Mononuclear cell (primary cell): ENCODE results near the gene MTIF3. TPM values are rescaled to one million over a fixed set of nuclear protein-coding genes. Genes with fewer than 3 reads are reported as not detected.

Experiments used
- H3K27me3 ChIP-seq: 2 replicates; pipeline ENCODE4 v1.6.0; 2011; ENCODE audit warnings: low read length, control low read depth; ENCODE audit not compliant: insufficient read depth
- H3K4me1 ChIP-seq: 2 replicates; pipeline ENCODE4 v1.5.1; 2011; ENCODE audit warnings: mild to moderate bottlenecking, low read length, control low read depth; ENCODE audit not compliant: insufficient read depth
- H3K4me3 ChIP-seq: 2 replicates; pipeline ENCODE4 v1.5.1; 2011; ENCODE audit warnings: mild to moderate bottlenecking, low read length, moderate library complexity
- H3K9me3 ChIP-seq: 2 replicates; pipeline ENCODE4 v1.5.1; 2011; ENCODE audit warnings: low read depth, mild to moderate bottlenecking, control low read depth, low read length
- total RNA-seq: library from RNA; depleted of rRNA; stranded (reverse); fragments of >200 nt; gene quantifications from one replicate; pipeline ENCODE4 v1.2.3, GENCODE V29; 2012

MTIF3 gene
- 29.7 TPM for total RNA-seq

GRCh38 chr13:27449936-27450828, at the start of gene MTIF3:
TSS of gene MTIF3 (minus strand) at chr13:27450564. CDS start at chr13:27440448, 10,116 bp downstream.
- peak within 1 kb of the TSS; percentile 85 for H3K4me3 ChIP-seq
- H3K4me1 ChIP-seq, result peaks cover 56% of the 10 kb centered on the region
- no peaks in the 10 kb centered on the region for H3K9me3 ChIP-seq
- H3K27me3 ChIP-seq, result no peaks in the 10 kb centered on the region

- no peak overlapping the region for H3K4me3 ChIP-seq
- no peaks in the 10 kb centered on the region for H3K27me3 ChIP-seq
- no peaks in the 10 kb centered on the region for H3K4me1 ChIP-seq
- no peaks in the 10 kb centered on the region for H3K9me3 ChIP-seq
These were observed 47.3 kb upstream of the MTIF3 start for GRCh38 chr13:27497563-27498230.

GRCh38 chr13:27496536-27497273, 46.3 kb upstream of the MTIF3 start:
- no peaks in the 10 kb centered on the region for H3K27me3 ChIP-seq
- H3K9me3 ChIP-seq, result no peaks in the 10 kb centered on the region
- H3K4me3 ChIP-seq, result no peak overlapping the region
- no peaks in the 10 kb centered on the region for H3K4me1 ChIP-seq

DNA sequence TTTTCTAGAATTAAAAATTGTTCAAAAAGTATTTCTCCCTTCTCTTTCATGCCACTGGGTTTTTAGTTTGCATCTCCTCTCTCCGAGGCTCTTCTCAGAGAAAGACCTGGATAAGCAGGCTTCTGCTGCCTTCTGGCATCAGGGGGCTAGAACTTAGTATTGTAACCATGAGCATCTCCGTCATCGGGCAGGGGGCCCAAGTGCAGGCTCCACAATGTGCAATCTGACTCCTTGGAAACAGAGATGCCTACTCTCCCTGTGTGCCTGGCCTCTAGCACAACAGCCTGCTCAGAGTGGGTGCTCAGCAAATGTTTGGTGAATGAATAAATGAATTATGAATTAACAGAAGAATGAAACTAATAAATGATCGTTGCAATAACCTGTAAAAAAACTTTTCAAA, 45.6 kb upstream of the MTIF3 start:
- no peaks in the 10 kb centered on the region for H3K4me1 ChIP-seq
- H3K9me3 ChIP-seq, result no peaks in the 10 kb centered on the region

GRCh38 chr13:27495551-27495950, 45.2 kb upstream of the MTIF3 start:
- H3K4me3 ChIP-seq, result no peak overlapping the region
- no peaks in the 10 kb centered on the region for H3K4me1 ChIP-seq
- H3K9me3 ChIP-seq, result no peaks in the 10 kb centered on the region
- no peaks in the 10 kb centered on the region for H3K27me3 ChIP-seq

More for the DNA sequence above, 45.6 kb upstream of the MTIF3 start:
- Histone ChIP-seq H3K4me3 (no peak overlapping the region), H3K27me3 (no peaks in the 10 kb centered on the region)

GRCh38 chr13:27493981-27494380, 43.6 kb upstream of the MTIF3 start:
- no peaks in the 10 kb centered on the region for H3K4me1 ChIP-seq
- no peaks in the 10 kb centered on the region for H3K27me3 ChIP-seq
- no peaks in the 10 kb centered on the region for H3K9me3 ChIP-seq
- no peak overlapping the region for H3K4me3 ChIP-seq

DNA sequence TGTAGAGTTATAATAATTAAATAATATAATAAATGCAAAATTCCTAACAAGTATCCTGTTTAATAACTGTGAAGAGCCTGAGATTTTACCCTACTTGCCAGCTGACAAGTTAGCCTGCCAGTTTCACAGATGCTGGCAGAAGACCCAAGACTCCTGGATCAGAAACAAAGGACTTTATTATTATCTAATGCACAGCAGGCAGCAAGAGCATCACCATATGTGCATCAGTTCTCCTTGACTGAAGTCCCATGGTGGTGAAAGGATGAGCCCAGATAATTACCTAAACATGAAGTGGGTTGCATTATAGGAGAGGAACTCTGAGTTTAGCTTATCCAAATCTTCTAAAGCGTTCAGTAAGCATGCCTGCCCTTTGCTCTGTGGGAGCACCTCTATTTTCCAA, 39.1 kb upstream of the MTIF3 start:
- no peaks in the 10 kb centered on the region for H3K4me1 ChIP-seq
- H3K27me3 ChIP-seq, result no peaks in the 10 kb centered on the region
- no peak overlapping the region for H3K4me3 ChIP-seq
- H3K9me3 ChIP-seq, result no peaks in the 10 kb centered on the region

- no peaks in the 10 kb centered on the region for H3K9me3 ChIP-seq
- H3K27me3 ChIP-seq, result no peaks in the 10 kb centered on the region
- no peak overlapping the region for H3K4me3 ChIP-seq
- peaks cover 7% of the 10 kb centered on the region for H3K4me1 ChIP-seq
These were observed 37.4 kb upstream of the MTIF3 start for GRCh38 chr13:27487776-27488175.

DNA sequence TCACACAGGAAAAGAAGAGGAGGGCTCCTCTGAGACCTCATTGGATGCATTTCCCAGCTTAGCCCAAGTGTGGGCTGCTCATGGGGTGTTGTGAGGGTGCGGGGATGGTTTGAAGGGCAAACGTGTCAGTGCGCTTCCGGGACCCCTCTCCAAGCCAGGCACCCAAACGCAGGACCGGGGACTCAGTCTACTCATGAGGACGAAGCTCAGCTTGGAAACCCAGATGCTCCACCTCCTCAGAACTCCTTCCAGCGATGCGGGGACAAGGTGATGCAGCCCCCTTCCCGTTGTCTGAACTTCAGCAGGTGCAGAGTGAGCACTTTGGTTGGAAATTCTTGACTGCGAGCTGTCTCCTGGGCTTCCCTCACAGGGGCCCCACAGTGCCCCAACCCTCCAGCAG, 33.1 kb upstream of the MTIF3 start:
- Histone ChIP-seq H3K27me3 (no peaks in the 10 kb centered on the region), H3K4me3 (no peak overlapping the region), H3K9me3 (no peaks in the 10 kb centered on the region), H3K4me1 (peaks cover 21% of the 10 kb centered on the region)

DNA sequence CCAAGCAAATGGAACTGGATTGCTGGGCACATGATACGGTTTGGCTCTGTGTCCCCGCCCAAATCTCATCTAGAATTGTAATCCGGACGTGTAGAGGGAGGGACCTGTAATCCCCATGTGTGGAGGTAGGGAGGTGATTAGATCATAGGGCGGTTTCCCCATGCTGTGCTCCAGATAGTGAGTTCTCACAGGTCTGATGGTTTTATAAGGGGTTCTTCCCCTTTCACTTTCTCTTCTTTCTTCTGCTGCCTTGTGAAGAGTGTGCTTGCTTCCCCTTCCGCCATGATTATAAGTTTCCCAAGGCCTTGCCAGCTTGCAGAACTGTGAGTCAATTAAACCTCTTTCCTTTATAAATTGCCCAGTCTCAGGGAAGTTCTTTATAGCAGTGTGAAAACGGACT, 32.6 kb upstream of the MTIF3 start:
- Histone ChIP-seq H3K27me3 (no peaks in the 10 kb centered on the region), H3K4me3 (peak overlapping the region; percentile 1), H3K9me3 (no peaks in the 10 kb centered on the region), H3K4me1 (peaks cover 24% of the 10 kb centered on the region)

- peaks cover 36% of the 10 kb centered on the region for H3K4me1 ChIP-seq
- H3K4me3 ChIP-seq, result no peak overlapping the region
- no peaks in the 10 kb centered on the region for H3K9me3 ChIP-seq
- no peaks in the 10 kb centered on the region for H3K27me3 ChIP-seq
These were observed 31.4 kb upstream of the MTIF3 start for GRCh38 chr13:27481766-27482165.

GRCh38 chr13:27476943-27477703, 26.8 kb upstream of the MTIF3 start:
- H3K4me1 ChIP-seq, result peaks cover 29% of the 10 kb centered on the region
- H3K9me3 ChIP-seq, result no peaks in the 10 kb centered on the region
- H3K4me3 ChIP-seq, result no peak overlapping the region
- H3K27me3 ChIP-seq, result no peaks in the 10 kb centered on the region

DNA sequence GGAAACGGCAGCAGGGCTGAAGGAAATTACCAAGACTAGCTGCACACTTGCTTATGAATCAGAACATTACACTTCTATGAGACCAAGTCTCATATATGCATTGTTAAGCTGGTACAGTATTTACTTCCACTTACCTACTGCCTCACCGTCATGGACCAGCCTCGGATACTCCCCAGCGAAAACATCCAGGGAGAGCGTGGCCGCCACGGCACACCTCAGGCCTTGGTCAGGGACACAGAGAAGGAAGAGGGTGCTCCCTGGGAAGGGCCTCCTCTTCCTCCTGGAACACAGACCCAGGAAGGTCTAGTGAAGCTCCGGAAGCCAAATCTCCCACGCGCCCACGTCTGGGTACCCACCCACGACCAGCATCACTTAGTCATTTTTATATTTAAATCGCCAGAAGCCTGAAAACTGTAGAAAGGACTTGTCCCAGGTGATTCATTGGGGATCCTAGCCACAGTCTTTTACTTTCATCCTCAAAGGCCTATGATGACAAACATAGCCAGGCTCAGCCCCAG, 24.4 kb upstream of the MTIF3 start:
- Histone ChIP-seq H3K9me3 (no peaks in the 10 kb centered on the region), H3K27me3 (no peaks in the 10 kb centered on the region), H3K4me3 (no peak overlapping the region), H3K4me1 (peaks cover 18% of the 10 kb centered on the region)

- peaks cover 12% of the 10 kb centered on the region for H3K4me1 ChIP-seq
- no peaks in the 10 kb centered on the region for H3K27me3 ChIP-seq
- no peak overlapping the region for H3K4me3 ChIP-seq
- H3K9me3 ChIP-seq, result no peaks in the 10 kb centered on the region
These were observed 22.6 kb upstream of the MTIF3 start for GRCh38 chr13:27472941-27473340.
